NCI-H1436 (cell line): ENCODE results near the gene AGBL5.

Source experiments
- DNase-seq: peaks from one replicate; lab custom pipeline; 2025; lab: John Stamatoyannopoulos, UW

Gene AGBL5

GRCh38 chr2:27024812-27025211 lies 26.7 kb upstream of the AGBL5 start:
- no peak for DNase-seq

- DNase-seq, result no peak
Measured at GRCh38 chr2:27025281-27025800, 26.1 kb upstream of the AGBL5 start.

DNA sequence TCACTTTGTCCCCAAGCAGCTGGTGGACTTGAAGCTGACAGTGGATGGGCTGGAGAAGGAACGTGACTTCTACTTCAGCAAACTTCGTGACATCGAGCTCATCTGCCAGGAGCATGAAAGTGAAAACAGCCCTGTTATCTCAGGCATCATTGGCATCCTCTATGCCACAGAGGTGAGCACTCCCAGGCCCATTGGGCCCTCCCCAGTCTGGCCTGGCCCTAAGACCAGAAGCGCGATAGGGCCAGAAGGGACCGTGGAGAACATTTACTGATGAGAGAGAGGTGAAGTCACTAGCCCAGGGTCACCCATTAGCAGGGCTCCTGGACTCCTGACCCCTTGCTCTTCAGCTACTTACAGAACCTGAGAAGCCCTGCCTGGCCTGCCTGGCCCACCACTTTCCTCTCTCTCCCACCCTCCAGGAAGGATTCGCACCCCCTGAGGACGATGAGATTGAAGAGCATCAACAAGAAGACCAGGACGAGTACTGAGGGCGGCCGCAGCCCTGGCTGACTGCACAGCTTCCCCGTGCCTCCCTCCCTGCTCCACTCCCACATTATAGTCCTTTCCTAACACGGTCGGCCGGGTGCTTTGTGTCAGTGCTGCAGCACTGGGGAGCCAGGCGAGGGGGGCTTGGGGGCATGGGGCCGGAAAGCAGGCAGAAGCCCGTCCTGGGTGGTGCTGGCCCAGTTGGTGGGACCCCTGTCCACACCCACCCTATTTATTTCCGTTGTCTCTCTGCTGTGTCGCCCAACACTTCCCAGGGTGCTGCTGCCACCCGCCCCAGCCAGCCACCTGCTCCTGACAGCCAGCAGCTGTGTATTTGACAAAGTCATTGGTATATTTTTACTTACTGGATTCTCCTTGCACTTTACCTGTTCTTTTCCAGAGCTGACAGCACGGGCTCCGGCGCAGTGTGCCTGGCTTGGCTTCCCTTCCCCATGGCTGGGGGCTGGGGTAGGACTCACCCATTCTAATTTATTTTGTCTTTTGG lies 25.3 kb upstream of the AGBL5 start:
- no peak for DNase-seq

DNA sequence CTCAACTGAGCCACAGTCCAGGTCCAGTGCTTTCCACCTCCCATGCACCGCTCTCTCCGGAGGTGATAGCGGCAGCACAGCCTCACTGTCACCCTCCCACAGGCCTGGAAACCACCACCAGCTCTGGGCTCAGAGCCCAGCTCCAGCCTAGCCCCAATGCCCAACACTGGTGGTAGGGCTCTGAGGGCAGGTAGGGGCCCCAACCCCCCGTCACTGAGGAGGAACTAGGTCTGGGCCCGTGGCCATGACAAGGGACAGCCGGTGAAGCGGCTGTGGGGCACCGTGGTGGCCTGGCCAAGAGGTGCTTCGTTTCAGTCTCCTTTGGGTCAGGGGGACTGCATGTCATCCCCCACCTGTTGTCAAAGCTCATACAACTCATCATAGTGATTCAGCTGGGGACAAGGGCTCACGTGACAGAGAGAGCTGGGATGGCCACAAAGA lies 24.2 kb upstream of the AGBL5 start:
- DNase-seq, result no peak

DNA sequence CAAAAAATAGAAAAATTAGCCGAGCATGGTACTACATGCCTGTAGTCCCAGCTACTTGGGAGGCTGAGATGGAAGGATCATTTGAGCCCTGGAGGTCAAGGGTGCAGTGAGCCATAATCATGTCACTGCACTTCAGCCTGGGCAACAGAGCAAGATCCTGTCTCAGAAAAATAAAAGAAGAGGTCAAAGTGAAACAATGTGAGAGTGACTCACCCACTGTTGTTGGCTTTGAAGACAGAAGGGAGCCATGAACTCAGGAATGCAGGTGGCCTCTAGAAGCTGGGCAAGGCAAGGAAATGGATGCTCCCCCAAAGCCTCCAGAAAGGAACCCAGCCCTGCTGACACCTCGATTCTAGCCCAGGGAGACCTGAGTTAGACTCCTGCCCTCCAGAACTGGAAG lies 22.4 kb upstream of the AGBL5 start:
- no peak for DNase-seq

DNA sequence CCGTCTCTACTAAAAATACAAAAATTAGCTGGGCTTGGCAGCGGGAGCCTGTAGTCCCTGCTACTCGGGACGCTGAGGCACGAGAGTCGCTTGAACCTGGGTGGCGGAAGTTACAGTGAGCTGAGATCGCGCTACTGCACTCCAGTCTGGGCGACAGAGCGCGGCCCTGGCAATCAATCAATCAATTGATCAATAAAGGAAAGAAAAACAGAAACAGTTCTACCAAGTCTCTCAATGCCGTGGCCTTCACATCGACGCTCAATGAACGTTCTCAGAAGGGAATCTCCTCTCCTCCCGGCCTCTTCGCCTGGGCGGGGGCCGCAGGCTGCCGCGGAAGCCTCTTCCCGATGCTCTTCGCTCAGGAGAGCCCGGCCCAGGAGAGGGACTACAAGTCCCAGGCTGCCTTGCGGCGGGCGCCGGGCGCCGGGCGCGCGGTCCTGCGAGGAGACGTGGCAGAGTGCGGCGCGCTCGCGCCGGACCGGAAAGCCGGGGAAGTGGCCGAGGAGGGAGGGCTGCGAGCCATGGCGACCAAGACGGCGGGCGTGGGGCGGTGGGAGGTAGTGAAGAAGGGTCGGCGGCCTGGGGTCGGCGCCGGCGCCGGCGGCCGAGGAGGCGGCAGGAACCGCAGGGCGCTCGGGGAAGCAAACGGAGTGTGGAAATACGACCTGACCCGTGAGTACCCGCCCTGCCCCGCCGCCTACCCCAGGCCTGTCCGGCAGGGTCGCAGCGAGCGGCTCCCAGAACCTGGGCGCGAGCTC lies 18.8 kb upstream of the AGBL5 start, which contains the start of gene TMEM214:
Gene TMEM214, plus strand, starts transcription at position 471 of the 758 bp plus-strand sequence. Its CDS starts 51 bp downstream, at position 522.
- DNase-seq, result peak; percentile 65

GRCh38 chr2:27033253-27033852 lies 18.1 kb upstream of the AGBL5 start:
- DNase-seq, result no peak

DNA sequence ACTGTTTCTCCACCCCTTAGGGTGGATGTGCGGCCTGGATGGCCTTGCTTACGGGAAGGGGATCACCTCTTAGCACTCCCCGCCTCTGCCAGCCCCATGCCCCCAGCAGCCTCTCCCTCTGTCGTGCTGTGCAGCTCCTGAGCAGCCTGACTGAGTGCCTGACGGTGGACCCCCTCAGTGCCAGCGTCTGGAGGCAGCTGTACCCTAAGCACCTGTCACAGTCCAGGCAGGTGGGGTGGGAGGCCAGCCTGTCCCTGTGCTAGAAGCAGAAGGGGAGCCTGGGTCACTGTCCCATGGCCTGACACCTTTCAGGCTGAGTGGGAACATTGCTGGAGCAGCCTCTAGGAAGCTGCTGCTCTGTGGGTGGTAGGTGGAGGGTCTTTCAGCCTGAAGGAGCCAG lies 13.5 kb upstream of the AGBL5 start:
- no peak for DNase-seq

DNA sequence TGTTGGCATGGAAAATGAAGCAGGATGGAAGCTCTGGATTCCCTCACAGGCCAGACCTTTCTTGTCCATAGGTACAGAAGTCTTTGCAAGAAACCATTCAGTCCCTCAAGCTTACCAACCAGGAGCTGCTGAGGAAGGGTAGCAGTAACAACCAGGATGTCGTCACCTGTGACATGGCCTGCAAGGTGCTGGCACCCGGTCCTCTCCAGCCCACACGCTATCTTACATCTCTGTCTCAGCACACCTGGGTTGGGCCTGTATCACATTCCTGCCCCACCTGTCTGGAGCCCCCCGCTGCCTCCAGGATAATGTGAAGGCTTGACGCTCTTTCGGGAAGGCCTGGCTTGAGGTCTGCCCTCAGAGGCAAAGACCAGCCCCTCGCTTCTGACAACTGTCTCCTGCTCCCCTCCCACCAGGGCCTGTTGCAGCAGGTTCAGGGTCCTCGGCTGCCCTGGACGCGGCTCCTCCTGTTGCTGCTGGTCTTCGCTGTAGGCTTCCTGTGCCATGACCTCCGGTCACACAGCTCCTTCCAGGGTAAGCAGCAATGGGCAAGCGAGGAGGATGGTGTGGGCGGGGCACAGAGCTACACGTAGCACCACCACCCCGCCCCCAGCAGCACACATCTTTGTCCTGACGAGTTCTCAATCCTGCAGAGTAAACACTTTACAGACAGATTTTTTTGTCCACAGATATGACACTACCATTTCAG lies 12.7 kb upstream of the AGBL5 start:
- DNase-seq, result no peak

- DNase-seq, result no peak
Measured at GRCh38 chr2:27039426-27039825, 12.0 kb upstream of the AGBL5 start.

- DNase-seq, result no peak
Measured at GRCh38 chr2:27039871-27040270, 11.6 kb upstream of the AGBL5 start.

DNA sequence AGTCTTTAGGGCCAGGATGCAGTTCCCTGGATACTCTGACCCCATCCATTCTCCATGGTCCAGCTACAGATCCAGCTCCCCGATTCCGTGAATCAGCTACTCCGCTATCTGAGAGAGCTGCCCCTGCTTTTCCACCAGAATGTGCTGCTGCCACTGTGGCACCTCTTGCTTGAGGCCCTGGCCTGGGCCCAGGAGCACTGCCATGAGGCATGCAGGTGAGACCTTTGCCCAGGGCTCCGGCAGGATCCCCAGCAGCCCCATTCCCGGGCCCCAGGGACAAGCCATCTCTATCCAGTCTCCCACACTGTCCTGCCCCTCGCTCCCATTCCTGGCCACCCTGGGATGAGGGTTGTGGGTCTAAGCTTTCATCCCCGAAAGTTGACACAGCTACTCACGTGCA lies 11.2 kb upstream of the AGBL5 start:
- DNase-seq, result no peak

DNA sequence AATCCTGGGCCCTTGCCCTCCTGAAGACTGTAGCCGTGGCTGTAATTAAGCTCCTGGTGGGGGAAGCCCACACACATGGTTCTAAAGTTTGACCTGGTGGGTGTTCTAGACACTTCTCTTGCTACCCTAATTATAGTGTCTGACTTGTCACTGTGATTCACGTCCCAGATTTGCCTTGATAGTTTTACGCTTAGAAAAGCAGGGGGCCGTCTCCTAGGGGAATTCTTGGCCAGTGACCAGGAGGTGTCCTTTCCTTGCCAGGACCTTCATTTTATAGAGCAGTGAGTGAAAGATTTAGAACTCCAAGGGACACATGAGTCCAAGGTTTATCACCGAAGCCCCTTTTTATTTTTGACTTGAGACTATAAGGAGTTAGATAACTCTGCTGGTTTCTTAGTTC lies 9.7 kb upstream of the AGBL5 start:
- no peak for DNase-seq

GRCh38 chr2:27042159-27042661 lies 9.3 kb upstream of the AGBL5 start:
- DNase-seq, result no peak

GRCh38 chr2:27042985-27043634 lies 8.4 kb upstream of the AGBL5 start:
- DNase-seq, result no peak

GRCh38 chr2:27049422-27050280 lies 1.8 kb upstream of the AGBL5 start:
- peak; percentile 9 for DNase-seq

DNA sequence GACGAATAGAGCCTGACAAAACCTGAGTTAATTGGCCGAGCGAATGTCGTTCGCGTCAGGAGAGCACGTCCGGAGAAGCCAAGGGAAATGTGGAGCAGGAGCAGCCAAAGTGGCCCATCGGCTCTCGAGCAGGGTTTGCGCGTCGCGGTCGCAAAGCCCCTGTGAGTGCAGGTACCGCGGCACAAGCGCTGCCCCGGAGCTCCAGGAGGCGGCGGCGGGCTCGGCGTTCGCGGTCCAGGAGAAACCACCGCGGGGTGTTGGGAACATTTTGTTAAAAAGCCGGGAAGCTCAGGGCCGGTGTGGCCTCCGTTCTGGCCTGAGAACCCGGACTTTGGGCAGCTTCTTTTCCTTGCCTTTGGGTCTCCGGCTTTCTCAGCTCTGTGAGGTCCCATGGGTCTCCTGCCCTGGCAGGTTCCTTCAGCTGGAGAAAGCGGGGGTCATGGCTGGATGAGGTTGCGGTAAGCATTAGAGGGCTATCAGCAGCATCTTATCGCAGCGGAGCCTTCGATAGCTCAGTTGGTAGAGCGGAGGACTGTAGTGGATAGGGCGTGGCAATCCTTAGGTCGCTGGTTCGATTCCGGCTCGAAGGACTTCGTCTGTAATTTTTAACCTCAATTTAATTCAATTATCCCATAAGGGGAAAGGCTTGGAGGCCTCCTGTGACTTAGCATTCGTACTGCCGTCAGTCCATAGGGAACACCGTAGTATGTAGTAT lies 1.0 kb upstream of the AGBL5 start:
- DNase-seq, result peak; percentile 84

DNA sequence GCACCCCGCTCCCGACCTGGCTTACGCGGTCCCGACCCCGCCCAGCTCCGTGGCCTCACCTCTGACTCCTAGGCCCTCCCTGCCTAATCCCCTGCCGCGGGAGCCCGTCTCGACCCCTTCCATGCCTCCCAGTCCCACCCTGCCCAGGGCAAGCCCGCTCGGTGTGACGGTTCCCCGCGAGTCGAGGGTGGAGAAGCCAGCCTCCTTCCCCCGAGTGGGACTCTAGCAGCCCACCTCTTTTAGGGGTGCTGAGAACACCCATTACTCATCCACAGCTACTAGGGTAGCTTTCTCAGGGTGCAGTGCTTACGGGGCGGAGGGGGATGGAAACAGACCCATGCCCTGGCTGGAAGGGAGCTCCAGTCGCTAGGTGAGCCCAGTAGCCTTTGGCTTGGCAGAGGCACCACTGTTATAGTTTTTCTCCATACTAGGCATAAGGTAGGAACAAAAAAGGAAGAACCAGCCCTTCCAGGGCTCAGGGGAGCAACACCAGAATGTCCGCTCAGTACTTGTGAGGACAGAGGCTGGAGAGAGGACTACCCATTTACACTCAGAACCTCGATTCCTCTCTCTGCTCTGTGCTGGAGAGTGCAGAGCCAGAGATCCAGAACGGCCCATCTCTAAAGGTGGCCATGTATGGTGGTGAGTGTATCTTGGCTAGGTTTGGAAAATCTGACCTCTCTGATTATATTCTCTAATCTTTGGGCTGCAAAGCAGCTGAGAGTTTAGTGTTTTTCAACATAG lies 606 bp downstream of the AGBL5 start:
- no peak for DNase-seq
